Measurements from ENCODE around the gene ISG15.
"Not testable (repeated sequence)": the region's sequence is repeated elsewhere in the genome, so short reads cannot be mapped to it uniquely, and the experiment has no call there.

Gene ISG15

DNA sequence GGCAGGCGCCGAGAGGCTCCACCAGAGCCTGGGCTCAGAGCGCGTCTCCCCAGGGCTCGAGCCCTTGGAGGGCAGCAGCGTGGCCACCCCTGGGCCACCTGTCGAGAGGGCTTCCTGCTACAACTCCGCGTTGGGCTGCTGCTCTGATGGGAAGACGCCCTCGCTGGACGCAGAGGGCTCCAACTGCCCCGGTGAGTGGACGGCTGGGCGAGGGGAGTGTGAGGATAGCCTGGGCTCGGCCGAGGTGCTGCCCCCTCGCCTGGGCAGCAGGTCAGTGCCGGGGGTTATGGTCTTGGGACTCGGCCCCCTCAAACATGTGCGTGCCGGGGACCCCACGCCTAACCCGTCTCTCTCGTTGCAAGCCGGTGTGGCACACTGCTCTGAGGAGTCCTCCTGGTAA, 33.5 kb downstream of the ISG15 start:
- no peak for DNase-seq

DNA sequence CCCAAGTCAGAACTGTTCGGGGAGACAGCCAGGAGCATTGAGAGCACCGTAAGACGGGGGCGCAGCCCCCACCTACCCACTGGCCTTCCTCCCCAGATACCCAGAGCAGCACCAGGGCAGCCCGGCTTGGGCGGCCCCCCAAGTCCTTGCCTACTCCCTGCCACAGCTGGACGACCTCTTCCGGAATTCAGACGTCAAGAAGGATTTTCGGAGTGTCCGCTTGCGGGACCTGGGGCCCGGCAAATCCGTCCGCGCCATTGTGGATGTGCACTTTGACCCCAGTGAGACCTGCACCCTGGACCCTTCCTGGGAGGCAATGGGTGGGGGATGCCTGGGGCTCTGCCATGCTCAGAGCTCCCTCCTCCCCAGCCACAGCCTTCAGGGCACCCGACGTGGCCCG, 34.1 kb downstream of the ISG15 start:
- DNase-seq = no peak

DNA sequence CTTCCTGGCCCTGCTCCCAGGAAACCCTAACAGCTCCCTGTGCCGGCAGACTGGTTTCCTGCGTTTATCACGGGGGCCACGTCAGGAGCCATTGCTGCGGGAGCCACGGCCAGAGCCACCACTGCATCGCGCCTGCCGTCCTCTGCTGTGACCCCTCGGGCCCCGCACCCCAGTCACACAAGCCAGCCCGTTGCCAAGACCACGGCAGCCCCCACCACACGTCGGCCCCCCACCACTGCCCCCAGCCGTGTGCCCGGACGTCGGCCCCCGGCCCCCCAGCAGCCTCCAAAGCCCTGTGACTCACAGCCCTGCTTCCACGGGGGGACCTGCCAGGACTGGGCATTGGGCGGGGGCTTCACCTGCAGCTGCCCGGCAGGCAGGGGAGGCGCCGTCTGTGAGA, 34.7 kb downstream of the ISG15 start:
- DNase-seq = no peak

DNA sequence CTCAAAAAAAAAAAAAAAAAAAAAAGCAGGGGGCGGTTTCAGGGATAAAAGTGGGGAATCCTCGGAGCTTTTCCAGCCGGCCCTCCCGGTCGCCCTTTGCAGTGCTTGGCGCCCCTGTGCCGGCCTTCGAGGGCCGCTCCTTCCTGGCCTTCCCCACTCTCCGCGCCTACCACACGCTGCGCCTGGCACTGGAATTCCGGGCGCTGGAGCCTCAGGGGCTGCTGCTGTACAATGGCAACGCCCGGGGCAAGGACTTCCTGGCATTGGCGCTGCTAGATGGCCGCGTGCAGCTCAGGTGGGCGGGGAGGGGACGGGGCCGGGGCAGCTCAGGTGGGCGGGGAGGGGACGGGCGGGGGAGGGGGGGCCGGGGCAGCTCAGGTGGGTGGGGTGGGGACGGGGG, 35.5 kb downstream of the ISG15 start:
- DNase-seq = no peak

GRCh38 chr1:1049318-1050165, 36.2 kb downstream of the ISG15 start:
- no peak for DNase-seq

GRCh38 chr1:1050577-1051052, 37.3 kb downstream of the ISG15 start:
- DNase-seq = no peak

DNA sequence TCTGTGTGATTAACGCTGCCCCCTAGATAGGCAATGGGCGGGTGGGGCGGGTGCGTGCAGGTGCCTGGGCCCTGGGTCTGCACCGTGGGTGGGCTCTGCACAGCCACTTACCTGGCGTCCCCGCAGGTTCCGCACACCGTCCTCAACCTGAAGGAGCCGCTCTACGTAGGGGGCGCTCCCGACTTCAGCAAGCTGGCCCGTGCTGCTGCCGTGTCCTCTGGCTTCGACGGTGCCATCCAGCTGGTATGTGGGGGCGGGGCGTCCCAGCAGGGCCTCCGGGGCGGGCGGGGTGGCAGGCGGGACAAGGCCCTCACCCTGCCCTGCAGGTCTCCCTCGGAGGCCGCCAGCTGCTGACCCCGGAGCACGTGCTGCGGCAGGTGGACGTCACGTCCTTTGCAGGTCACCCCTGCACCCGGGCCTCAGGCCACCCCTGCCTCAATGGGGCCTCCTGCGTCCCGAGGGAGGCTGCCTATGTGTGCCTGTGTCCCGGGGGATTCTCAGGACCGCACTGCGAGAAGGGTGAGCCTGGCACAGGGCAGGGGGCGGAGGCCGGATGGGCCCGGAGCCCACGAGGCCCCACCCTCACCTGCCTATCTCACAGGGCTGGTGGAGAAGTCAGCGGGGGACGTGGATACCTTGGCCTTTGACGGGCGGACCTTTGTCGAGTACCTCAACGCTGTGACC, 38.0 kb downstream of the ISG15 start:
- DNase-seq = no peak

GRCh38 chr1:1052003-1052840, 38.9 kb downstream of the ISG15 start:
- no peak for DNase-seq

DNA sequence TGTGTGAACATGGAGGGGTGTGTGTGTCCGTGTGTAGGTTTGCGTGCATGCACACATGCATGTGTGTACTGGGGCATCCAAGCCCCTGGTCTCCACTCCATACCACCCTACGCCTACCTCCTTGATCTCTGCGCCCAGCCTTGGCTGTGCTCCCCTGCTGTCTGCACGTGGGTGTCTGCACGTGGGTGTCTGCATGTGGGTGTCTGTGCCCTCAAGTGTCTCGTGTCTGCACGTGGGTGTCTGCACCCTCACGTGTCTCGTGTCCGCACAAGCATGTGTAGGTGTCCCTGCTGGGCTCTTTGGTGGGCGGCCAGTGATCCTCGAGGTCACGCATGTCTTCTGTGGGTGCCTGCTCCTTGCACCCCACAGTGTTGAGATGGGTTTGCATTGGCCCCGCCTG, 39.7 kb downstream of the ISG15 start:
- no peak for DNase-seq

- no peak for DNase-seq
These were observed 40.4 kb downstream of the ISG15 start for GRCh38 chr1:1053682-1054081.

DNA sequence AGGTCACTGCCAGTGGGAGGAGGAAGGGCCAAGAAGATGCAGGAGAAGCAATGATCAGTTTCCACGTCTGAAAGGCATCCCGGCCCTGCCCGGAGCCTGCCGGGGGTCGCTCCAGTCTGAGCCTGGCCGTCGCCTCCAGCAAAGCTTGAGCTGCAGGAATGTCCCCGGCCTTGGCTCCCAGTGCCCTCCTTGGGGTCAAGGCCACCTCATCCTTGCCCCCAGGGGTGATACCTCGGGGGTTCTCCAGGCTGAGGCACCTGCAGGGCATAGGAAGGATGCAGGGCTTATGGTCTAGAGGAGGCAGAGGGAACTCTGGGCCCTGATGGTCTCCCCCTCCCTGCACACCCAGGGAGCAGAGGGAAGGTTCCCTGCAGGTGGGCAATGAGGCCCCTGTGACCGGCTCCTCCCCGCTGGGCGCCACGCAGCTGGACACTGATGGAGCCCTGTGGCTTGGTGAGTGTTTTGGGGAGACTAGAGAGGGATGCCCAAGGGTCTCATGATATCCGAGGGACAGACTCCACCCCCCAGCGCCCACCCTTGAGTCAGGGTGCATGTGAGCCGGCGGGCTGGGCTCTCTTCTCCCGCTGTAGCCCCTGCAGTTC, 40.9 kb downstream of the ISG15 start:
- DNase-seq = no peak

DNA sequence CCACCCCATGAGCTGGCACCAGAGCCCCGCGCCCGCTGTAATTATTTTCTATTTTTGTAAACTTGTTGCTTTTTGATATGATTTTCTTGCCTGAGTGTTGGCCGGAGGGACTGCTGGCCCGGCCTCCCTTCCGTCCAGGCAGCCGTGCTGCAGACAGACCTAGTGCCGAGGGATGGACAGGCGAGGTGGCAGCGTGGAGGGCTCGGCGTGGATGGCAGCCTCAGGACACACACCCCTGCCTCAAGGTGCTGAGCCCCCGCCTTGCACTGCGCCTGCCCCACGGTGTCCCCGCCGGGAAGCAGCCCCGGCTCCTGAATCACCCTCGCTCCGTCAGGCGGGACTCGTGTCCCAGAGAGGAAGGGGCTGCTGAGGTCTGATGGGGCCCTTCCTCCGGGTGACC, 41.7 kb downstream of the ISG15 start:
- DNase-seq = no peak

GRCh38 chr1:1055841-1056736, 42.8 kb downstream of the ISG15 start:
- no peak for DNase-seq

DNA sequence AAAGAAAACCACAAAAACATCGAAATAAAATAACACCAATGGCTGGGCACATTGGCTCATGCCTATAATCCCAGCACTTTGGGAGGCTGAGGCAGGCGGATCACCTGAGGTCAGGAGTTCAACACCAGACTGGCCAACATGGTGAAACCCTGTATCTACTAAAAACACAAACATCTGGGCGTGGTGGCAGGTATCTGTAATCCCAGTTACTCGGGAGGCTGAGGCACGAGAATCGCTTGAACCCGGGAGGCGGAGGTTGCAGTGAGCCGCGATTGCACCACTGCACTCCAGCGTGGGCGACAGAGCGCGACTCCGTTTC, 44.4 kb downstream of the ISG15 start:
- not testable (repeated sequence) for DNase-seq

- DNase-seq = no peak
These were observed 45.0 kb downstream of the ISG15 start for GRCh38 chr1:1058088-1058905.

DNA sequence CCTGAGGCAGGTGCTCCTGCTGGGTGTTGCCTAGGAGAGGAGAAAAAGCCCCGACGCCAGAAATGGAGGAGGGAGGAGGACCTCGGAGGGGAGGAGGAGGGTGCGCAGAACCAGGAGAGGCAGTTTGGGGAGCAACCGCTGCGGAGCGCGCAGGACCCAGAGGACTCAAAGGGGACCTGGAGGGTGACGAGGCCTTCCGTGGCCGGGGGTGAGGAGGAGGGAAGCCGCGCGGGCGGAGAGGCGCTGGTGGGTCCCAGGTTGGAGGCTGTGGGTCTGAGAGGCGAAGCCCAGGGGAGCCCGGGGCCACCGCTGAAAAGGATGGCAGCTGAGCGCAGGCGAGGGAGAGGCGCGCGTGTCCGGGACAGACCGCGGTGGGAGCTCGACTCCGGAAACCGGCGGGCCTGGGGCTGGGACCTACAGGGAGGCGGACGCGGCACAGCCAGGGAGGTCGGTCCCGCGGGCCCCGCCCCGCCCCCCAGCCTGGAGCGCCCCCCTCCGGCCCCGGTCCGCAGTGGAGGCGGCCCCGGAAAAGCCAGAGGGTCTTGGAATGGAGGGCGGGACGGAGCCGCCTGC, 45.7 kb downstream of the ISG15 start:
- peak; percentile 43 for DNase-seq

DNA sequence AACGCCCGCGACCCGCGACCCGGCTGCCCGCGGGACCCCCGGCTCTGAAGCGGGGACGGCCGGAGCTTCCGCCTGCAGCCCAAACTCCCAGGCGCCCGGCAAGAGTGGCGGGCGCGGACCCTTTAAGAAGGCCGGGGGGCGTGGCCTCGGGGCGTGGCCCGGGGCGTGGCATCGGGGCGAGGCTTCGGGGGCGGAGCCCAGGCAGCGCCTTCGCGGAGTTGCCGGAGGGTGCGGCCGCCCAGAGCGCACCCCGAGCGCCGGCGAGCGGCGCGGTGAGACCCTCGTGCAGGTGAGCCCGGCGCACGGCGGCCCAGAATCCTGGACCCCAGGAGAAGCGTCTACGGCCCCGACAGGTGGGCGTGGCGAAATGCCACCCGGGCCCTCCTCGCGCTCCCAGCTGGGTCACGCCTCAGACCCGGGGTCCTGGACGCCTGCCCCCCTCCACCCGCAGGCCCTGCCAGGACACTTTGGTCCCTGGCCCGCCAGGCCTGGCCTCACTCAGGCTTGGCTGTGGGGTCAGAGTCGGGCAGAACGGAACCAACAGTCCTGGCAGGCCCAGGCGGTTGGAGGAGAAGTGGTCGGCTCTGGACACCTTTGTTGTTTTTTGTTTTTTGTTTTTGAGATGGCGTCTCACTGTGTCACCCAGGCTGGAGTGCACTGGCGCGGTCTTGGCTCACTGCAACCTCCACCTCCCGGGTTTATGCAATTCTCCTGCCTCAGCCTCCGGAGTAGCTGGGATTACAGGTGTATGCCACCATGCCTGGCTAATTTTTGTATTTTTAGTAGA, 46.4 kb downstream of the ISG15 start:
- peak; percentile 89 for DNase-seq

DNA sequence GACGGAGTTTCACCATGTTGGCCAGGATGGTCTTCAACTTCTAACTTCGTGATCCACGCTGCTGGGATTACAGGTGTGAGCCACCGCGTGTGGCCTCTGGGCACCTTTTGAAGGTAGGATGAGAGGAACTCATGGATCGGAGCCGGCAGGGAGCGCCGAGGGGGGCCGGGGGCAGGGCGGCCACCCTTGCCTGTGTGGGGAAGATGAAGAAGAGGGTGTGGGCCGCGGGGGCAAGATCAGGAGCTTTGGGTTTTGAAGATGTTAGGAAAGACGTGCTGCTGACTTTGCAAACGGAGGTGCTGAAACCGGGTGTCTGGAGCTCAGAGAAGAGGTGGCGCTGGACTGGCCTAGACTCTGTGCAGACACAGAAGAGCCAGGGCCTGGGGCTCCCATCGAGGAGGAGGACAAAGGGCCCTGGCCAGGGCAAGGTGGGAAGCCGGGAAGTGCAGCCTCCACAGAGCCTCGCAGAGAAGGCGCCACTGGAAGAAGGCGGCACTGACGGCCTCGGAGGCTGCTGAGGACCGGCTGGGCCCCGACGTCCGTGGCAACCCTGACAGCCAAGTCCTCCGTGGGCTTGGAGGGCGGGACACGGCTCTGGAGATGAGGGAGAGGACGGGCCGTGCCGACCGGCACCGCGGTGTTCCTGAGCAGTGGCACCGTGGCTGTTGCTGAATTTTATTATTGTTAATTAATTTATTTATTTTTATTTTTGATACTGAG, 47.1 kb downstream of the ISG15 start:
- no peak for DNase-seq

DNA sequence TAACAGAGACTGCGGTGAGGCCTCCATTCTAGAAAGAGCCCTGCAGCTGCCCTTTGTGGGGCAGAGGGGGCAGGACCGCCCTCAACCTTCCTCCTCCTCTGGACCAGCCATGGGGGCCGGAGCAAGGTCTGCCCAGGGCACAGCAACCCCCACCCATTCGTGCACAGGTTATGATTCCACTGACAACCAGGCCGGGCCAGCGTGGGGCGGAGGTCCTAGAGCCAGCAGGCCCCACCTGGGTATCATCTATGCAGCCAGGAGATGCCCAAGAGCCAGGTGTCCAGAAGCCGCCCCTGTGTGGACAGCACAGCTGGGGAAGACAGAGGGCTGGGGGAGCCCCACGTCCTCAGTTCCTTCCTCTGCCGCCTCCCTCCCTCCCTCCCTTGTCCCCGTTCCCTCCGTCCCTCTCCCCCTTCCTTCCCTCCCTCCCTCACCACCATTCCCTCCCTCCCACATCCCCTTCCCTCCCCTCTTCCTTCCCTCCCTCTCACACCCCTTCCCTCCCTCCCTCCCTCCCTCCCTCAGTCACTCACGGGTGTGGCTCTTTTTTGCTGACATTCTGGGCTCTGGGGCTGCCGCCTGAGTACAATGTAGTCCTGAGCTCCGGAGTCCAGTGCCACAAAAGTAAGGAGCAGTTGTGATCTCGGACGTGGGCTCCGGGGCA, 48.5 kb downstream of the ISG15 start:
- no peak for DNase-seq
